ENCODE results near the gene SRCAP.

DNA sequence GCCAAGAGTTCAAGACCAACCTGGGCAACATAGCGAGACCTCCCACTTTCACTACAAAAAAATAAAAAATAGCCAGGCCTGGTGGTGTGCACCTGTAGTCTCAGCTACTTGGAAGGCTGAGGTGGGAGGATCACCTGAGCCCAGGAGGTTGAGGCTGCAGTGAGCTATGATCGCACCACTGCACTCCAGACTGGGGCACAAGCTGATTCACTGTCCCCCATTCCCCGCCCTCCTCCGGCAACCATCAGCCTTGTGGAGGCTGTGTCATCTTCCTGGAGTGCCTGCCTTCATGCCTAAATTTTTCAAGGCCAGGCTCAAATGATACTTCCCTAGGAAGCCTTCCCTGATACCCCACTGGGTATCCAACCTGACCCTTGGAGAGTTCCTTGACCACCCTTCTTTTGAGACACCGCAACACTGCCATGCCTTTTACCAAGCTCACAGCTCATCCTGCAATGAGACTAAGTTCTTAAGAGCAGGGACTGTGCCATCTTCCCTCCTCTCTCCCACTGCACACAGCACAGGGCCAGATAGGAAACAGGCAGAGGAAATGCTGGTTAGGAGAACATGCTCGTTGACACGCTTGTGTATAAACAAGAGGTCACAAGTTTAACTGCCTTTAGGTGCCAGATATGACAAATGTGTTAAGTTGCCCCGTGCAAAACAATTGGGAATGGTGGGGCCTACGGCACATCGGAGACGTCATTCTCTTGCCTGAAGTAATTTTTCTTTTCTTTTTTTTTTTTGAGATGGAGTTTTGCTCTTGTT is 3.9 kb upstream of the SRCAP start:
- no peak for TF ChIP-seq BHLHE40 (IDR thresholded peaks at IDR 0.05; ENCODE audit: borderline replicate concordance)
- no peak for TF ChIP-seq LEF1 (IDR thresholded peaks at IDR 0.05; ENCODE audit: borderline replicate concordance)
- no peak for TF ChIP-seq FOXM1 (IDR thresholded peaks at IDR 0.05; ENCODE audit: borderline replicate concordance)
- TF ChIP-seq, protein P1, sequence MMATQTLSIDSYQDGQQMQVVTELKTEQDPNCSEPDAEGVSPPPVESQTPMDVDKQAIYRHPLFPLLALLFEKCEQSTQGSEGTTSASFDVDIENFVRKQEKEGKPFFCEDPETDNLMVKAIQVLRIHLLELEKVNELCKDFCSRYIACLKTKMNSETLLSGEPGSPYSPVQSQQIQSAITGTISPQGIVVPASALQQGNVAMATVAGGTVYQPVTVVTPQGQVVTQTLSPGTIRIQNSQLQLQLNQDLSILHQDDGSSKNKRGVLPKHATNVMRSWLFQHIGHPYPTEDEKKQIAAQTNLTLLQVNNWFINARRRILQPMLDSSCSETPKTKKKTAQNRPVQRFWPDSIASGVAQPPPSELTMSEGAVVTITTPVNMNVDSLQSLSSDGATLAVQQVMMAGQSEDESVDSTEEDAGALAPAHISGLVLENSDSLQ (IDR thresholded peaks at IDR 0.05): no peak
- no peak for TF ChIP-seq ELF4 (IDR thresholded peaks at IDR 0.05)
- TF ChIP-seq ZNF384 (IDR thresholded peaks at IDR 0.05): no peak
- no peak for TF ChIP-seq SP1 (IDR thresholded peaks at IDR 0.05)
- TF ChIP-seq L3MBTL2 (conservative IDR thresholded peaks at IDR 0.05): no peak
- no peak for TF ChIP-seq HDGF (IDR thresholded peaks at IDR 0.05; ENCODE audit: borderline replicate concordance)
- no peak for TF ChIP-seq FOXK2 (IDR thresholded peaks at IDR 0.05)
- no peak for TF ChIP-seq NFRKB (IDR thresholded peaks at IDR 0.05)
- TF ChIP-seq FOXA1 (IDR thresholded peaks at IDR 0.05): no peak
- no peak for TF ChIP-seq ARNT (IDR thresholded peaks at IDR 0.05)
